Neural cell (in vitro differentiated cells): ENCODE results near the gene FLYWCH1.

Experiments used
- CTCF ChIP-seq: fragments of 450-650 bp; IDR thresholded peaks from 2 replicates; pipeline ENCODE4 v1.5.1; 2014; ENCODE audit warnings: antibody characterized with exemption, mild to moderate bottlenecking, moderate library complexity; ENCODE audit not compliant: poor library complexity, severe bottlenecking
- EP300 ChIP-seq: fragments of 450-650 bp; conservative IDR thresholded peaks from 2 replicates; pipeline ENCODE4 v1.6.1; 2014; ENCODE audit warnings: antibody characterized with exemption, mild to moderate bottlenecking, moderate library complexity; ENCODE audit not compliant: poor library complexity, severe bottlenecking
- POLR2AphosphoS5 ChIP-seq: IDR thresholded peaks from 2 replicates; pipeline ENCODE4 v1.6.1; 2012
- RAD21 ChIP-seq: fragments of 450-650 bp; conservative IDR thresholded peaks from 2 replicates; pipeline ENCODE4 v1.6.1; 2014; ENCODE audit warnings: antibody characterized with exemption, mild to moderate bottlenecking, moderate library complexity
- REST ChIP-seq: IDR thresholded peaks from 2 replicates; pipeline ENCODE4 v1.6.1; 2012; ENCODE audit warnings: borderline replicate concordance
- TAF1 ChIP-seq: IDR thresholded peaks from 2 replicates; pipeline ENCODE4 v1.6.1; 2012; ENCODE audit warnings: low read depth

GRCh38 chr16:2983706-2984136 is 72.0 kb downstream of the FLYWCH1 start:
- TF ChIP-seq CTCF: peak; percentile 92
- no peak for TF ChIP-seq REST
- TF ChIP-seq POLR2AphosphoS5: no peak
- no peak for TF ChIP-seq TAF1
- peak; percentile 18 for TF ChIP-seq EP300
- TF ChIP-seq RAD21: peak; percentile 77
